H1 (cell line): ENCODE results near the gene GUCY2D. TPM values are rescaled to one million over a fixed set of nuclear protein-coding genes. Genes with fewer than 3 reads are reported as not detected.

Experiments used
- CTCF ChIA-PET: fragments of 300-600 bp; sonication (Branson Sonifier 250); formaldehyde crosslinking; loops from one replicate; lab custom pipeline; 2021; ENCODE audit not compliant: partially characterized antibody; lab: Charles Lee
- POLR2A ChIA-PET: fragments of 300-600 bp; sonication (Branson Sonifier 250); formaldehyde crosslinking; loops from one replicate; lab custom pipeline; 2021; ENCODE audit warnings: inconsistent platforms; ENCODE audit not compliant: partially characterized antibody; lab: Charles Lee
- DNase-seq, 2 experiments: peaks; one replicate each; pipeline versions ENCODE4 v3.0.0 to v3.0.0-alpha.2; 2010 to 2022; ENCODE audit warnings: low spot score in 2 of 2, low read depth in 1 of 2, mixed read lengths in 1 of 2
- FAIRE-seq: peaks from 2 replicates; lab custom pipeline; 2011; peaks lifted over from hg19 to GRCh38; lab: Jason Lieb, UNC
- H2AFZ ChIP-seq: 2 replicates; pipeline ENCODE4 v1.8.1; 2012; ENCODE audit warnings: low read length, inconsistent platforms
- H2AK5ac ChIP-seq: 2 replicates; pipeline ENCODE4 v1.6.1; 2013; ENCODE audit warnings: low read depth, low read length
- H2BK120ac ChIP-seq: replicated peaks from 2 replicates; pipeline ENCODE3; 2013; ENCODE audit warnings: low read depth, low read length, inconsistent platforms
- H2BK12ac ChIP-seq: 2 replicates; pipeline ENCODE4 v1.6.1; 2013; ENCODE audit warnings: low read depth, low read length
- H2BK15ac ChIP-seq: 2 replicates; pipeline ENCODE4 v1.6.1; 2013; ENCODE audit warnings: low read length
- H2BK20ac ChIP-seq: 2 replicates; pipeline ENCODE4 v1.6.1; 2013; ENCODE audit warnings: low read length
- H2BK5ac ChIP-seq: 2 replicates; pipeline ENCODE4 v1.6.1; 2013; ENCODE audit warnings: low read depth, low read length
- H3K14ac ChIP-seq: 2 replicates; pipeline ENCODE4 v1.6.1; 2013; ENCODE audit warnings: inconsistent platforms; ENCODE audit not compliant: insufficient read length
- H3K18ac ChIP-seq: 2 replicates; pipeline ENCODE4 v1.6.1; 2013; ENCODE audit warnings: low read length; ENCODE audit errors: extremely low read depth
- H3K23ac ChIP-seq: 2 replicates; pipeline ENCODE4 v1.6.1; 2013; ENCODE audit warnings: inconsistent platforms; ENCODE audit not compliant: insufficient read length
- H3K23me2 ChIP-seq: 2 replicates; pipeline ENCODE4 v1.6.1; 2013; ENCODE audit warnings: low read depth, low read length
- H3K27ac ChIP-seq: 2 replicates; pipeline ENCODE4 v1.6.1; 2011; ENCODE audit warnings: low read depth, low read length, inconsistent platforms
- H3K27me3 ChIP-seq, 4 experiments: replicated peaks in 1 of 4; 1 replicate in 1 of 4; 2 replicates in 3 of 4; pipeline versions ENCODE4 v1.6.1 to v1.8.1; 2011 to 2013; ENCODE audit warnings: low read length in 3 of 4, mild to moderate bottlenecking in 3 of 4, inconsistent platforms in 2 of 4, mixed read lengths in 2 of 4, moderate library complexity in 1 of 4; ENCODE audit not compliant: control insufficient read depth in 3 of 4, insufficient read depth in 3 of 4; ENCODE audit errors: extremely low read depth in 1 of 4
- H3K36me3 ChIP-seq, 4 experiments: 2 replicates each; pipeline versions ENCODE4 v1.6.1 to v1.8.1; 2011 to 2013; ENCODE audit warnings: mild to moderate bottlenecking in 4 of 4, low read length in 3 of 4, moderate library complexity in 2 of 4, control low read depth in 1 of 4, inconsistent platforms in 1 of 4; ENCODE audit not compliant: insufficient read depth in 4 of 4, control insufficient read depth in 2 of 4
- H3K4ac ChIP-seq: replicated peaks from 2 replicates; pipeline ENCODE3; 2013; ENCODE audit warnings: low read length, low read depth, mixed read lengths, inconsistent platforms; ENCODE audit not compliant: insufficient read length
- H3K4me1 ChIP-seq, 4 experiments: replicated peaks in 1 of 4; 1 replicate in 1 of 4; 2 replicates in 3 of 4; pipeline versions ENCODE4 v1.6.1 to v1.8.1; 2011 to 2013; ENCODE audit warnings: low read length in 3 of 4, inconsistent platforms in 2 of 4, mixed read lengths in 1 of 4; ENCODE audit not compliant: insufficient read depth in 4 of 4, control insufficient read depth in 3 of 4
- H3K4me2 ChIP-seq, 2 experiments: 2 replicates each; pipeline versions ENCODE4 v1.6.1 to v1.8.1; 2011 to 2013; ENCODE audit warnings: low read depth in 2 of 2, low read length in 2 of 2, control low read depth in 1 of 2, inconsistent platforms in 1 of 2, mild to moderate bottlenecking in 1 of 2; ENCODE audit not compliant: insufficient read depth in 1 of 2
- H3K4me3 ChIP-seq, 4 experiments: fragments of 200-600, 300-600 bp in 1 of 4; sonication (generic), shearing (Covaris generic), sonication (Bioruptor Twin) in 1 of 4; 2 replicates each; pipeline versions ENCODE4 v1.5.1 to v1.8.1; 2011 to 2016; ENCODE audit warnings: low read length in 4 of 4, low read depth in 3 of 4, control low read depth in 2 of 4, inconsistent platforms in 2 of 4, mild to moderate bottlenecking in 2 of 4, mixed read lengths in 1 of 4, moderate library complexity in 1 of 4; ENCODE audit not compliant: insufficient read depth in 2 of 4; ENCODE audit errors: extremely low read depth in 1 of 4
- H3K56ac ChIP-seq: replicated peaks from 2 replicates; pipeline ENCODE3; 2013; ENCODE audit warnings: low read depth, mild to moderate bottlenecking, mixed read lengths, low read length, inconsistent platforms; ENCODE audit not compliant: insufficient read length
- H3K79me1 ChIP-seq: 2 replicates; pipeline ENCODE4 v1.6.1; 2013; ENCODE audit warnings: low read depth, low read length, control low read depth
- H3K79me2 ChIP-seq, 2 experiments: 2 replicates each; pipeline versions ENCODE4 v1.6.1 to v1.8.1; 2012 to 2013; ENCODE audit warnings: low read length in 2 of 2, mild to moderate bottlenecking in 2 of 2, inconsistent platforms in 1 of 2; ENCODE audit not compliant: insufficient read depth in 2 of 2, control insufficient read depth in 1 of 2
- H3K9ac ChIP-seq, 4 experiments: replicated peaks in 1 of 4; 1 replicate in 1 of 4; 2 replicates in 3 of 4; pipeline versions ENCODE4 v1.6.1 to v1.8.1; 2011 to 2013; ENCODE audit warnings: low read depth in 3 of 4, low read length in 3 of 4, control low read depth in 2 of 4, mild to moderate bottlenecking in 2 of 4, moderate library complexity in 2 of 4, inconsistent platforms in 1 of 4; ENCODE audit errors: extremely low read depth in 1 of 4
- H3K9me3 ChIP-seq, 2 experiments: 2 replicates each; pipeline versions ENCODE4 v1.6.1 to v1.8.1; 2012 to 2013; ENCODE audit warnings: mild to moderate bottlenecking in 2 of 2, moderate library complexity in 2 of 2, control low read depth in 1 of 2, inconsistent platforms in 1 of 2, low read depth in 1 of 2, low read length in 1 of 2, mixed read lengths in 1 of 2; ENCODE audit not compliant: insufficient read depth in 2 of 2
- H4K20me1 ChIP-seq, 2 experiments: replicated peaks in 1 of 2; 2 replicates each; pipeline versions ENCODE3 to v1.8.1; 2011 to 2013; ENCODE audit warnings: inconsistent platforms in 2 of 2, low read length in 2 of 2, mild to moderate bottlenecking in 1 of 2; ENCODE audit not compliant: insufficient read depth in 2 of 2, control insufficient read depth in 1 of 2
- H4K5ac ChIP-seq: 2 replicates; pipeline ENCODE4 v1.6.1; 2013; ENCODE audit warnings: low read length, low read depth, mixed read lengths, inconsistent platforms; ENCODE audit not compliant: insufficient read length
- H4K8ac ChIP-seq: 2 replicates; pipeline ENCODE4 v1.8.0; 2013; ENCODE audit warnings: mild to moderate bottlenecking, moderate library complexity, low read length, inconsistent platforms; ENCODE audit not compliant: insufficient read depth; ENCODE audit errors: extremely low read depth
- H4K91ac ChIP-seq: replicated peaks from 2 replicates; pipeline ENCODE3; 2013; ENCODE audit warnings: low read length, mixed read lengths, inconsistent platforms; ENCODE audit not compliant: insufficient read length
- PHF8 ChIP-seq: fragments of 200-600 bp; sonication (generic); conservative IDR thresholded peaks from 2 replicates; pipeline ENCODE4 v1.7.1; 2012; ENCODE audit warnings: low read depth, mild to moderate bottlenecking, inconsistent platforms, low read length, moderate library complexity
- POLR2AphosphoS5 ChIP-seq: IDR thresholded peaks from 2 replicates; pipeline ENCODE4 v1.6.1; 2011; ENCODE audit warnings: low read depth, low read length
- WGBS, 2 experiments: shearing (Covaris generic) in 1 of 2; methylation state at CpG; one replicate each; pipeline versions ENCODE4 v1.1.6 to v1.1.7; 2013 to 2015; ENCODE audit warnings: low lambda C conversion rate in 2 of 2, mixed read lengths in 2 of 2, inconsistent platforms in 1 of 2, low coverage in 1 of 2, missing lambda C conversion rate in 1 of 2; ENCODE audit not compliant: insufficient replicate concordance in 2 of 2, insufficient coverage in 1 of 2, insufficient read length in 1 of 2; ENCODE audit errors: extremely low coverage in 1 of 2, missing lambda C conversion rate in 1 of 2; 5-methylcytosine and 5-hydroxymethylcytosine counted together
- polyA plus RNA-seq, 7 experiments: library from polyadenylated mRNA; depleted of rRNA in 3 of 7; stranded (reverse) in 5 of 7; unstranded in 2 of 7; fragments of >200 nt in 5 of 7; fragments of 200-250 nt in 2 of 7; gene quantifications; 1 replicate in 5 of 7; 2 replicates in 1 of 7; 4 replicates in 1 of 7; pipeline versions ENCODE4 v1.2.1 to v1.2.3, GENCODE V29; 2011 to 2013; ENCODE audit warnings: missing spikeins in 2 of 7, mixed read lengths in 2 of 7
- total RNA-seq: library from RNA; stranded (reverse); fragmentation: NEBNext Ultra II Directional; extraction: Animal tissue kit (Norgen Biotek cat#: 25700); gene quantifications from 2 replicates; pipeline ENCODE4 v1.2.1, GENCODE V29; 2021

Gene GUCY2D
- total and polyA plus RNA-seq, 2 of the 8 experiments (the other 6 are each of a cell fraction or from before 2014, with no cell fraction given) = 0.20 to 0.48 TPM

- Histone ChIP-seq H3K4me1 (no peaks in the 10 kb centered on the region), H3K27me3 (no peaks in the 10 kb centered on the region), H4K20me1 (no peaks in the 10 kb centered on the region), H3K18ac (no peak overlapping the region), H3K4me2 (no peak overlapping the region), H4K5ac (no peak overlapping the region), H3K14ac (no peak overlapping the region), H4K8ac (no peak overlapping the region), H4K91ac (no peak overlapping the region), H3K4ac (no peak overlapping the region), H2AK5ac (no peak overlapping the region), H3K79me2 (no peaks in the 10 kb centered on the region), H3K27ac (no peak overlapping the region), H3K79me1 (no peaks in the 10 kb centered on the region), H3K9me3 (no peaks in the 10 kb centered on the region), H3K36me3 (no peaks in the 10 kb centered on the region), H2BK15ac (no peak overlapping the region), H3K56ac (no peak overlapping the region), H3K9ac (no peak overlapping the region), H2BK12ac (no peak overlapping the region), H2AFZ (no peak overlapping the region), H2BK120ac (no peak overlapping the region), H3K23me2 (no peaks in the 10 kb centered on the region), H2BK5ac (no peak overlapping the region), H3K23ac (no peak overlapping the region), H2BK20ac (no peak overlapping the region), H3K4me3 (no peak overlapping the region)
- ChIA-PET CTCF (interaction anchor here (0.9 to 10.6 kb wide), 15 partner anchors 8 to 239 kb away, joined by 3 to 104 read pairs (median 7); partner anchors contain the start of genes CNTROB and TRAPPC1), POLR2A (interaction anchor here (0.6 kb wide), 1 partner anchor 16 kb away, joined by 3 read pairs; no protein-coding TSS in a partner anchor)
- no peak for DNase-seq
- FAIRE-seq = no peak
- 87% methylated on average over 7 of the region's 7 CpGs; no CpG with 5 or more reads in 1 of the 2 experiments for WGBS, 2 experiments
- no peak for TF ChIP-seq POLR2AphosphoS5
- no peak for TF ChIP-seq PHF8
Observed at GRCh38 chr17:7982173-7982572, 20.2 kb upstream of the GUCY2D start.
